Measurements from ENCODE around the gene TRIM71.
"Not testable (repeated sequence)": the region's sequence is repeated elsewhere in the genome, so short reads cannot be mapped to it uniquely, and the experiment has no call there.

TRIM71 gene

GRCh38 chr3:32890420-32891276 is 72.9 kb downstream of the TRIM71 start:
- no peak for DNase-seq (ENCODE audit: low read depth in 3 of 3)

DNA sequence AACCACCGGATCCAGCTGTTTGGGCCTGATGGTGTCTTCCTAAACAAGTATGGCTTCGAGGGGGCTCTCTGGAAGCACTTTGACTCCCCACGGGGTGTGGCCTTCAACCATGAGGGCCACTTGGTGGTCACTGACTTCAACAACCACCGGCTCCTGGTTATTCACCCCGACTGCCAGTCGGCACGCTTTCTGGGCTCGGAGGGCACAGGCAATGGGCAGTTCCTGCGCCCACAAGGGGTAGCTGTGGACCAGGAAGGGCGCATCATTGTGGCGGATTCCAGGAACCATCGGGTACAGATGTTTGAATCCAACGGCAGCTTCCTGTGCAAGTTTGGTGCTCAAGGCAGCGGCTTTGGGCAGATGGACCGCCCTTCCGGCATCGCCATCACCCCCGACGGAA is 73.6 kb downstream of the TRIM71 start:
- no peak for DNase-seq (ENCODE audit: low read depth in 3 of 3)

DNA sequence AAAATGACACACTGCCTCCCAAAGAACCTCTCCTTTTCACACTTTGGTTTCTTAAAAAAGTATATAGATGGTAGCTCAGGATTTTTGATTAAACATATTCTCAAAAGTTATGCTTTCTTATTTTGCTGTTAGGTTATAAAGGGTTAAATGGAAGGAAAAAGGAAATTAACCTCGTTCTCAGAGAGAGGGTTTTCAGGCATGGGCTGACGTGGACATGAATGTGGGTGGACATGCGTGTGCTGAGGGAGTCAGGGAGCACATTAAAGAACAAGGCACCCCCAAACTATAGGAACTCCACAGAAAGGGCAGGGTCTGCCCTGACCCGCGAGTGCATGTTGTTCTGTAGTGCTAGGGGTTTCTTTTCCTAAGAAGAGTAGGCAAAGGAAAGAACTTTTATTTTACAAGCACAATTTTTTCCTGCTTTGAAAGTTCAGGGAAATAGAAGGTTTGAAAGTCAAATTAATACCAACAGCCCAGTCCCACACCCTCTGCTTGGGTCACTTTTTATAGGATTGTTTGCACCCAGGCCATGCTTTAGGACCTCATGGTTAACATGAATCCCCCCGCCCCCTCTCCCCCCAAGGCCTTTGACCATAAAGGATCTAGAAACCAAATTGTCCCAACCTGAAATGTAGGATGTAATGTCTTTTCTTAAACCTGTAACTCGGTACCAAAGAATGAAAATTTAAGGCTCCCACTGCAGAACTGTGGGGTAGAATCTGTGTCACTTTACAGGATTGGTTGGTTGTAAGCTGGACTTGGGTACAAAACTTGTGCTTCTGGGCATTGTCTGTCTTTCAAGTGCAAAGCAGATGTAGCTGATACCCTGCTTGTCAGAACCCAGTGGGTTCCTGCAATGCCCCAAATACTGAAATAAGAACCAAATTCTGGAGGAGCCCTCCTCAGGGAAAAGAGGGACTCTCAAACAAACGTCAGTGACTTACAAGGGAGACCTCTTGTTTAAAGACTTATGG is 75.1 kb downstream of the TRIM71 start:
- DNase-seq (ENCODE audit: low read depth in 3 of 3): no peak

DNA sequence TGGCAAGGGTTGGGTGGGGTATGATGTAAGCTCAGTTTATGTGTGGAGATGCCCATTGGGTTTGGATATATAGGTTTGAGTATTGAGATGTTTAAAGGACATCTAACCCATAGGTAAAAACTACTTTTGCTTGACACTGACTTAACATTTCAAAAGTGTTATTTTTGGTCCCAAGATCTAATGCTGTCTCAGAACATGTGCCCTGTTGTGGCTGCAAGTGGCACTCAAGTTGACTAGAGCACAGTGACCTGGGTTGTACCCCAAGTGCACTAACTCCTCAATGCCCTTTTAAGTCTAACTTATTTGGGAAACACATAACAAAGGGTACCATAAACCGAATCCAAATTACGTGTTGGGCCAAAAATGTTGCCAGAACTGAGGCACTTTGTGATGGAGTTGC is 77.2 kb downstream of the TRIM71 start:
- no peak for DNase-seq (ENCODE audit: low read depth in 3 of 3)

DNA sequence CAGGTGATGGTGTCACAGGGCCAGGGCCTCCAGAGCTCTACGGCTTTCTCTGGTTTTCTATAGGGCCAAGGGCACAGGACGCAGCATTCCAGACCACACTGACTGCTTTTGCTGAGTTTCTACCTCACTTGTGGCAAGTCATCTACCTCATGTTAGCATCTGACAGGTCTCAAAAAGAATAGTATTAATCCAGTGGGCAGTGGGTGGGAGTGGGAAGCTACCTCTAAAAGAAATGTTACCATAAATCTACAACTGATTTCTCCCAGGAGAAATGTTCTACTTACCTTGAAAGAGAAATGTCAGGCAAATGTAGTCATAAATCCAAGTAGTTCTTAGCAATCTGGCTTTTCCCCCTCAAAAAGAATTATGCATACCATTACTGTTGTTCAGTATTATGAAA is 77.9 kb downstream of the TRIM71 start:
- DNase-seq (ENCODE audit: low read depth in 3 of 3): no peak

- DNase-seq (ENCODE audit: low read depth in 3 of 3): no peak
Observed at GRCh38 chr3:32896143-32896542, 78.3 kb downstream of the TRIM71 start.

DNA sequence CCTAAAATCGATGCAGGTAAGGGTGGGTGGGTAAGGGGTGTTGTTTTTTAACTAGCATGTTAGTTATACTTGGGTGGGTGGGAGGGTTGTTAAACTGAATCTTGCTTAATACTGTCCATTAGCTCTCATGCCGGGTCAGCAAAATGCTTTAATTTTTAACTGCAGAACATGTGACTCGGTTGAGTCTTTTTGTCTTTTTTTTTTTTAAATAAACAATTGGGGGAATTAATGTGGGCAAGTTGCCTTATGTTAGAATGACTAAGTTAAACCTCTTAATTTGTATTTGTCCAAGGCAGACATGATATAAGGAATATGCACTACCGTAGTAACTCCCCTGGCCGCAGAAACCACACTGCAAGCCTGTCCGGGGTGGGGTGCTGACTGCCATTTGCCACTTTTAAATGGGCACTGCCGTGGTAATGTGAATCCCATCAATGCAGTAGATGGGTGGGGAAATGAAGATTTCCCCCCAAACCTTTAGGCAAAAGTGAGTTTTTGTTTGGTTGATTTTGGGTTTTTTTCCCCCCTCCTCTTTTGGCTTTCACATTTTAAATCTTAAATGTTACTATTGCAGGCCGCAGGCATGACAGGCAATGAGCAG is 79.3 kb downstream of the TRIM71 start:
- no peak for DNase-seq (ENCODE audit: low read depth in 3 of 3)

DNA sequence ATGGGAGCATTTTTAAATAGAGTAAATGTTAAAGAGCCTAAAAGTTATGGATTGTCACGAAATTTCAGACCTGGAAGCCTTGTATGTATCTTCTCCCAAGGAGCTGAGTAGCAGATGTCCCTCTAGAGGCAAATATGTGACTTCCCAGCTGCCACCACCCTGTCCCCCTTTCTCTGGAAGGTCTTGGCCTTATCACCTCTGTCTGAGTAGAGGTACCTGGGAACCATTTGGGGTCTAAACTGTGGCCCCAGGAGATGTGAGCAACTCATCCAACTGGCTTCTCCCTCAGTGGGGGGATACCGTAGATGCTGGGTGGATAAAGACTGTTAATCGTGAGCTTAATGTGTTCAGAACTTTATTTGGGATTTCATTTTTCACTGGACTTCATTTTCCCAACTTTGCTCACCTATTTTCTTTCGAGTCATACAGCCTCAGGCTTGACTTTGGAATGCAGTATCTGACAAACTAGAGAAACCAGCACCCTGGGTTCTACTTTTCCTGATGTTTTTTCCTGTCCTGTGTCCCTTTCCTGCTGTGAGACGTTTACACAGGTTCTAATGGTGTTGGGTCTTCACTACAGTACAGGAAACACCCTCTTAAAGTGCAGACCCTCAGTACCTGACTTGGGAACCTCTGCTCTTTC is 80.3 kb downstream of the TRIM71 start:
- no peak for DNase-seq (ENCODE audit: low read depth in 3 of 3)

- DNase-seq (ENCODE audit: low read depth in 3 of 3): no peak
Observed at GRCh38 chr3:32899265-32899664, 81.5 kb downstream of the TRIM71 start.

DNA sequence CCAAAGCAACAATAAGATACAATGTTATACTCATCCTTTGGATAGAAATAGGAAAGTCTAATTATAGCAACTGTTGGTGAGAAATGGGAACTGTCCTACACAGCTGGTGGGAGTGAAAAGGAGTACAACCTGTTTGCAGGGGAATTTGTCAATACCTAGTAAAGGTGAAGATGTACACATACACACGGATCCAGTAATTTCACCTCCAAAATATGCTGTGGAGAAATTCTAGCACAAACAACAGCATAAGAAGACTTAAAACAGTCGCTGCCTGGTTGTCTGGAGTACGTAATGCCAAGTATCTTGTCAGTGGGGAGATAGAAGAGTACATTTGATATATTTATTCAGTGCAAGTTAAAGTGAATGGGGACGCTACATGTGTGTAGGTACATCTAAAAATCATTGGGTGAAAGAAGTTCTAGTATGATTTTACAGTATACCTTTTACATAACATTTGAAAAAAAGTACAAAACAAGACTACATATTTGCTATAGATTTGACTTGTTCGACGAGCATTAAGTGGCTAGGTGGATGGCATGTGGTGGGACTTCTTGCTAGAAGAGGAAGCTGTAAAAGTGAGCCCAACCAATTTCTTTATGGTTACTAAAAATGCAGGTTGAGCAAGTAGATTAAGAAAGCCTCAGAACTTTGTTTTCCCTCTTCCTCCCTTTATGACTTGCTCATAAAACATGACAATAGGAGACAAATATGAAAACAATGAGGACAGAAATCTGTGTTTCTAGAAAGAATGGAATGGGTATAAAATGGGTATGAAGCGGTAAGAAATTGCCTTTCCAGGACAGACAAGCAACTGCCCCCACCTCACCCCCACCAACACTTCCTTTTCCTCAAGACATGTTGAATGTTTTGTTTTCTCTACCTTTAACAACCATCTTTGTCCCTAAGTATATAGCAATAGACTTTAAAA is 83.5 kb downstream of the TRIM71 start:
- no peak for DNase-seq (ENCODE audit: low read depth in 3 of 3)

GRCh38 chr3:32902887-32903371 is 85.1 kb downstream of the TRIM71 start:
- DNase-seq (ENCODE audit: low read depth in 3 of 3): peak; percentile 7 to 42 (median 15)

GRCh38 chr3:32903953-32904352 is 86.2 kb downstream of the TRIM71 start:
- no peak for DNase-seq (ENCODE audit: low read depth in 3 of 3)

DNA sequence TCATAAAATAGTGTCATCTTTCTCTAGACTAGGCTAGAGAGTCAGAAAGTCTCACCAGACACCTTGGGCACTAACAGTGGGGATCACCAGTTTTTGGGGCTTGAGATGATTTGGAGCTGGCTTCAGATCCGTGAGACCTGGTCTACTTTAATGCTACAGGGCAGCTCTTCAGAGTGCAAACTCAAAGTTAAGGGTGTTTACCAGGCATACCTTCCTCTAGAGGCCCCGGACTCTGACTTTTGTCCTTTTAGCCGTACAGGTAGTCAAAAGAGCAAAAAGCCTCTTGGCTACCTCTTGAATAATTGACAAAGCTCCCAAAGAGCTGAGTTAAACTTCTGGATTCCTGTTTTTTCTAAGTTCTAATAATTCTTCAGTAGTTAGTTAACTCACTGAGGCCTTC is 92.2 kb downstream of the TRIM71 start:
- no peak for DNase-seq (ENCODE audit: low read depth in 3 of 3)

GRCh38 chr3:32910954-32911353 is 93.2 kb downstream of the TRIM71 start:
- DNase-seq (ENCODE audit: low read depth in 3 of 3): no peak

DNA sequence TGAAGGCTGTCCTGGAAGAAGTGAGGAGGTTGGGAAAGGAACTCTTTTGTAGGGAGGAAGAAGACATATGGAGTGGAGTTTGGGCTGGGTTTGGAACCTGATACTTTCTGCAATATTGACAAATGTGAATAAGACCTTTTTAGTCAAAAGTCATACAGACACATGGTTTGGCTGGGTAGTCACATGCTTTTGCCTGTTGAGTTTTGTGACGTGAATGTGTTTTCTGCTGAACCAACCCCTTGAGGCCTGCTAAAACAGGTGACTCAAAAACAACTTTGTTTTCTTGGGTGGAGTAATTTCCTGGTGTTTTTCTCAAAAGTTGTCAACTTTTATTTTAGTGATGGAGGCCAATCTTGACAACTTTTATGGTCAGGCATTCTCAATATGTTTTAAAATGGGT is 94.2 kb downstream of the TRIM71 start:
- DNase-seq (ENCODE audit: low read depth in 3 of 3): no peak

GRCh38 chr3:32913790-32914446 is 96.1 kb downstream of the TRIM71 start:
- DNase-seq (ENCODE audit: low read depth in 3 of 3): no peak

DNA sequence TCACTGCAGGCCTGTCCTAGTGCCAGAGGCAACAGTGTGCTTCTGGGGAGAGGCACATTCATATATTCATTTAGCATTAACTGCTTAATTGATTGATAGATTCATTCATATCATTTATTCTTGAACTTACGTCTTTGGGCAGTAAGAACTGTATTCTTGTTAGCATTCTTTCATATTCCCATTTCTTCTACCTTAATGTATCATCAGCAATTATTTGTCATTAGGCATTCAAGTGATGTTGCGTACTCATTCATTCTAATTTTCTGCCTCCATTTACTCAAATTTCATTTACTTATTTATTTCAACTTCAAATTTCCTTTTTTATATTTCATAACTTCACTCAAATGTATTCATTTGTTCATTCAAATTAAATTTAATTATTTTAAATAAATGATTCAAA is 102.1 kb downstream of the TRIM71 start:
- DNase-seq (ENCODE audit: low read depth in 3 of 3): no peak

DNA sequence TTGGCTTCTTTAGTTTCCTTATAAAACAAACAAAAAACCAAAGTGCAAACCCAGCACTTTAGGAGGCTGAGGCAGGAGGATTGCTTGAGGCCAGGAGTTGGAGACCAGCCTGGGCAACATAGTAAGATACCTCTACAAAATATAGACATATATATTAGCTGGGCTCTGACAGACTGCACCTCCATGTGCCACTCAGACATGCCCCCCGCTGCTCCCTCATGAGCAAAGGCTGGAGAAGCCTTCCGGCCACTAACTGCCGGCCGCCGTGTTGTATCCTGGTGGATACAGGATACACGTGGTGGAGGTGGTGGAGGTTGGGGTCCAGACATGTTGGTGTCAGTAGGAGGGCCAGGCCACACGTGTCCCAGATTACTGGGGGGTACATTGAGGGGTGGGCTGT is 104.3 kb downstream of the TRIM71 start:
- DNase-seq (ENCODE audit: low read depth in 3 of 3): no peak

GRCh38 chr3:32930161-32930560 is 112.4 kb downstream of the TRIM71 start:
- no peak for DNase-seq (ENCODE audit: low read depth in 3 of 3)

DNA sequence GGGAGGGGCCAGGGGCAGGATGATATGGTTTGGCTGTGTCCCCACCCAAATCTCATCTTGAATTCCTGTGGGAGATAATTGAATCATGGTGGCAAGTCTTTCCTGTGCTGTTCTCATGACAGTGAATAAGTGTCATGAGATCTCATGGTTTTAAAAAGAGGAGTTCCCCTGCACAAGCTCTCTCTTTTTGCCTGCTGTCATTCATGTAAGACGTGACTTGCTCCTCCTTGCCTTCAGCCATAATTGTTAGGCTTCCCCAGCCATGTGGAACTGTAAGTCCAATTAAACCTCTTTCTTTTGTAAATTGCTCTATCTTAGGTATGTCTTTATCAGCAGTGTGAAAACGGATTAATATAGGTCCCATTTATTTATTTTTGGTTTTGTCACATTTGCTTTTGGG is 113.5 kb downstream of the TRIM71 start:
- DNase-seq (ENCODE audit: low read depth in 3 of 3): not testable (repeated sequence)

Measured in stimulated activated CD4-positive, alpha-beta T cell treated with anti-CD3 and anti-CD28 coated beads, TNF-alpha, amount 100 ng/mL, for 24 hours (primary cell).